NCI-H526 (cell line): ENCODE measurements around the gene F7.

Experiments
- DNase-seq, 2 experiments: peaks; one replicate each; lab custom pipeline; 2025; lab: John Stamatoyannopoulos, UW

F7 gene

DNA sequence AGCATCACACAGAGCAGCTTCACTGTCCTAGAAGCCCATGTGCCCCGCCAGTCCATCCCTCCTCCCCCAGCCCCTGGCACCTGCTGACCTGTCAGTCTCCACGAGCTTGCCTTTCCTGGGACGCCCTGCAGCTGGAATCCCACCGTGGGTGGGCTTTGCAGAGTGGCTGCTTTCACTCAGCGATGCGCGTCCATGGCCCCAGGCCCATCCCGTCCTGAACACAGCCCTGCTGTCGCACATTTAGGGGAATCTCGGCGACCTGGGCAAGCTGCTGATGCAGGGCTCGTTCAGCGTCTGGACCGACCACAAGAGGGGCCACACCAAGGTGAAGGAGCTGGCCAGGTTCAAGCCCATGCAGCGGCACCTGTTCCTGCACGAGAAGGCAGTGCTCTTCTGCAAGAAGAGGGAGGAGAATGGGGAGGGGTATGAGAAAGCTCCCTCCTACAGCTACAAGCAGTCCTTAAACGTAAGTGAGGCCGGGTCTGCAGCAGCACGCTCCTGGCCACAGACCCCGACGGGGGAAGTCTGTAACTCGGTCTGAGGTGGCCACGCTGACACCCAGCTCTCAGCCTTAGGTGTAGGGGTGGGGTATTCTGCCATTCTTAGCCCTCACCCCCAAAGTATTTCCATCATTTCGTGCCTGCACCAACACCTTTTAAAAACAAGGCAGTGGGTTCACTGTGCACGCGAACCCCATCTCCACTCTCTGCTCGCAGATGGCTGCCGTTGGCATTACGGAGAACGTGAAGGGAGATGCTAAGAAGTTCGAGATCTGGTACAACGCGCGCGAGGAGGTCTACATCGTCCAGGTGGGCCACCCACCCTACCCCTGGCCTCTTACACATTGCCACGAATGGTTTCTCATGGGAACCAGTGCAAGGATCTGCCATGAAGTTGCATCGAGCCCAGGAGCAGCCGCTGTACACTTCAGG lies 18.3 kb upstream of the F7 start:
- no peak for DNase-seq

- DNase-seq = no peak
Measured at GRCh38 chr13:113087923-113088690, 17.5 kb upstream of the F7 start.

GRCh38 chr13:113088691-113089020 lies 16.9 kb upstream of the F7 start:
- DNase-seq = no peak

GRCh38 chr13:113089693-113090414 lies 15.7 kb upstream of the F7 start:
- DNase-seq = no peak

- no peak for DNase-seq
Measured at GRCh38 chr13:113090415-113090770, 15.2 kb upstream of the F7 start.

GRCh38 chr13:113090806-113091205 lies 14.8 kb upstream of the F7 start:
- DNase-seq = no peak

DNA sequence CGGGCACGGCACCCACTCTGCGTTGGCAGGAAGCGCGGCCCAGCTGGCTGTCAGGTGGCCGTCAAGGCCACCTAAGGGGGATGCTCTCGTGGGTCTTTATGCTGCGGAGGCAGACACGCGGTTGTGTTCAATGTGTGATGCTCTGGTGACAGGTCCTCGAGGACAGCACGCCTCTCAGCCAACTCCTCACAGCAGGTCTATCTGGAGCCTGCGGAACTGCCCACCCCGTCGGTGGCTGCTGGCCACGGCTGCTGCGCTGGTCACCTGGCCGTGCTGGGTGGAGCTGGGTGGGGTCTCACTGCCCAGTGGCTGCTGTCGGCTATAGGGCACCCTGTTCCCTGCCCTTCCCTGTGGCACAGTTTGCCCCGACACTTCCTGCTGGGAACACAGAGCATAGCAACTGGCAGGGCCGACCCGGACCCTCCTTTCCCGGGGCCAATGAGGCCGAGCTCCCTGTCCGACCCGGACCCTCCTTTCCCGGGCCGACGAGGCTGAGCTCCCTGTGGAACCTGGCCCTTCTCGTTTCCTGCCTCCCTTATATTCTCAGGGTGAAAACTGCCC lies 14.3 kb upstream of the F7 start:
- DNase-seq = no peak

GRCh38 chr13:113091891-113092775 lies 13.5 kb upstream of the F7 start:
- DNase-seq = no peak

DNA sequence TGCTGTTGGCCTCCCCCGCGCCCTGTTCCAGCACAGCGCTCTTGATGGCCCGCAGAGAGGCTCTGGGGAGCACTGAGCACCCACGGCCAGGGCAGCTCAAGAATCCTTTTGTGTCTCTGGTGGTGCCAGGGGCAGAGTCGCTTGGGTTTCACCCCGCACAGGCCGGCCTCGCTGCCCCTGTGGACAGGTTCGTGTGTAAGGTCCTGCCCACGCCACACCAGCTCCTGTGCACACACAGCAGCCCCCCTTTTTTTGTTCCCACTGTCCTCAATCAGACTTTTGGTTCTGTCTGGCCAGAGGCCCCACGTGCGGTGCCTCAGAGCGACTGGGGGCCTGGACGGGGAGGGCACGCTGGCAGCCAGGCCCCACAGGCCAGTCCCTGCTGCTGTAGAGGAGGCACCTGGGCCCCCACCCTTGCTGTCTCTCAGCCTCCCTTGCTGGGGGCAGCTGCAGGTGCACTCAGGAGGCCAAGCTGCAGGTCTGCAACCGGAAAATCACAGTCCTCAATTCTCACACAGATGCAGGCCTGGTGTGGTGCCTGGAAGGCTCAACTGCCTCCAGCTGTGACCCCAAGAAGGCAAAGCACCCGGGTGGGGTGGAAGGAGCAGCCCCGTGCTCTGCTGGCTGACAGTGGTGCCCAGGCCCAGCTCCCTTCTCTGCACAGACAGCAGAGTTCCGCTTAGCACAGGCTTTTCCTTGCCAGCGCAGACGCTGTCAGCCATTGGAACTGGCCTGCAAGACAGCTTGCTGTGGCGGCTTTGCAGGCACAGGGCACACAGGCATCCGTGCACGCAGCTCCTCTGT lies 12.6 kb upstream of the F7 start:
- DNase-seq = no peak

GRCh38 chr13:113093580-113094409 lies 11.8 kb upstream of the F7 start:
- DNase-seq = no peak

- DNase-seq = no peak
Measured at GRCh38 chr13:113094410-113094800, 11.2 kb upstream of the F7 start.

DNA sequence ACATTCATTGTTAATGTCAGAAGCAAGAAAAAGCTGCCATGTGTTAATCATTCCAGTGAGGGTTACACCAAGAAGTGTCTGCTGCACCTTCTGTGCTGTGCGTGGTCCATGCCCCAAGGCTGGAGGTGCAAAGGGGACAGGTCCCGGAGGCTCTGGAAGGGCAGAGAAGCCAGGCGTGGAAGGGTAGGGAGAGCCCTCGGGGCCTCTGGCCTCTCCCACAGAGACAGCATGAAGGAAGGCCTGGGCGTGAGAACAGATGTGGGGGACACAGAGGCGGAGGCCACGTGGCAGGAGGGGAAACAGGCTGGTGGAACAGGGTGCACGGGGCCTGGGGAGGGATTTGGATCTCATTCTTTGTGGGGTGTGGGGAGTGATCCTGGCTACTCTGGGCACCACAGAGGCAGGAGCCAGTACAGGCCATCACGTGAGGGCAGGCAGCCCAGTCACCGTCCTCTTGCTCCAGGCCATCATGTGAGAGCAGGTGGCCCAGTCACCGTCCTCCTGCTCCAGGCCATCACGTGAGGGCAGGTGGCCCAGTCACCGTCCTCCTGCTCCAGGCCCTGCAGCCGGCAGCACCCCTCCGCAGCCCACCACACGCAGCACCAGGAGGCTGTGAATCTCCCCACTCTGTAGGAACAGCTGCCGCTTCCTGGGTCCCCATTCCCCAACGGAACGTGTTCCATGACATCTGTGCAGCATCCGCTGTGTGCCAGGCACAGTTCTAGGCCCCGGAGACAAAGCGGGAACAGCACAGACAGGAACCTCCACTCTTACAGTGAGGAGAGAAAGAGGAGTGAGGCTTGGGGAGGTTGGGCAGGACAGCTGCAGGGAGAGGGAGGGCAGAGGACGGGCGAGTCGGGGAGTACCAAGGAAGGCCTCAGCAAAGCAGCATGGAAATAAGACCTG lies 10.2 kb upstream of the F7 start:
- no peak for DNase-seq

GRCh38 chr13:113096052-113096744 lies 9.4 kb upstream of the F7 start:
- no peak for DNase-seq

DNA sequence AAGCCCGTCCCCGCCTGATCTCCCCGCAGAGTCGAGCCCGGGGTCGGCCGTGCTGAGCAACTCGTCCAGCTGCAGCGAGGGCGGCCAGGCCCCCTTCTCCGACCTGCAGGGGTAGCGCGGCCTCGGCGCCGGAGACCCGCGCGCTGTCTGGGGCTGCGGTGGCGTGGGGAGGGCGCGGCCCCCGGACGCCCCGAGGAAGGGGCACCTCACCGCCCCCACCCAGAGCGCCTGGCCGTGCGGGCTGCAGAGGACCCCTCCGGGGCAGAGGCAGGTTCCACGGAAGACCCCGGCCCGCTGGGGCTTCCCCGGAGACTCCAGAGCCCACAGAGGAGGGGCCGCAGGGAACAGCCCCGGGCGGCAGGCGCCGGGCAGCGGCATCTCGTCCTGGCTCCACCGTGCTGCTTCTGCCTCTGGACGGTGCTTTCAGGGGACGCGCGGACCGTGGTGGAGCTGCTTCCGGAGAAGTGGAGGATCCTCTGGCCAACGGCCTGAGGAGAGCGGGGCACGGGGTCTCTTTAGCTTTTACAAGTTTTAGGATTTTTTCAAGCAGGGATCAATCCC lies 8.8 kb upstream of the F7 start:
- DNase-seq = no peak

GRCh38 chr13:113097651-113098050 lies 7.9 kb upstream of the F7 start:
- no peak for DNase-seq

DNA sequence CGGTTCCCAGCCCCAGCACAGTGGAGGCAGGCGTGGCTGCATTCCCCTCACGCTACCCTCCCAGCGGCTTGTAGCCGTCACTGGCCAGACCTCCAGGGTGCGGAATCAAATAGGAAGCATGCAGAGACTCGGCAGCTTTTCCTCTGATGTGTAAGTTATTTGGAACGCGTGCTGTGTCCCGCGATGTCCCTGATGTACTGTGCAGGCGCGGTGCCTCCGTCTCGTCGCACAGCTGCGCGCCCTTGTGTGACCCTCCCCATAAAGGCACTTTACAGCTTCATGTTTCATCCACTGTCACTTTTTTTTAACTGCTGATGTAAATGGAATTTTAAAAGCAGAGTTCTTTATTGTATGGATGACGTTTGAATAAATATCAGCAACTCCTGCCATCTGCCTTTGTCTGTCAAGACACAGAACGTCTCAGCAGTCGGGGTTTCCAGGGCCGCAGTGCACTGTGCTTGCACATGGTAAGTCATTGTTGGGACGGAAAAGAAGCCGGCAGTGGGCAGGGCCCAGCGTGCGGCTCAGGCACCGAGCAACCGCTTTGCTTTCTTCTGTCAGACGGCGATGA lies 7.3 kb upstream of the F7 start:
- no peak for DNase-seq

- DNase-seq = no peak
Measured at GRCh38 chr13:113099142-113099541, 6.4 kb upstream of the F7 start.
